Endothelial cell of umbilical vein (primary cell): ENCODE results near the gene ARL6IP6. TPM values are rescaled to one million over a fixed set of nuclear protein-coding genes. Genes with fewer than 3 reads are reported as not detected.

Experiments
- BruUV-seq: library from RNA; stranded (reverse); fragments of 400-500 nt; replicated peaks from 2 replicates; lab custom pipeline; 2021; lab: Mats Ljungman, UMichigan
- CTCF ChIA-PET: fragments of 300-600, 350-600 bp; sonication (Branson Sonifier 250); formaldehyde crosslinking; loops from one replicate; lab custom pipeline; 2021; ENCODE audit warnings: antibody characterized with exemption, inconsistent platforms; lab: Charles Lee
- POLR2A ChIA-PET: fragments of 300-600, 350-600 bp; sonication (Branson Sonifier 250); formaldehyde crosslinking; loops from one replicate; lab custom pipeline; 2021; ENCODE audit warnings: antibody characterized with exemption, inconsistent platforms; lab: Charles Lee
- DNase-seq: peaks from one replicate; pipeline ENCODE4 v3.0.0-alpha.2; 2011; ENCODE audit warnings: low read depth, low spot score
- FAIRE-seq: peaks from 2 replicates; lab custom pipeline; 2011; peaks lifted over from hg19 to GRCh38; lab: Jason Lieb, UNC
- H2AFZ ChIP-seq: 2 replicates; pipeline ENCODE4 v1.6.0; 2012; ENCODE audit warnings: low read depth, low read length, control low read depth, inconsistent platforms
- H3K27ac ChIP-seq: 2 replicates; pipeline ENCODE4 v1.5.1; 2011; ENCODE audit warnings: low read depth, mild to moderate bottlenecking, control low read depth, low read length, moderate library complexity; ENCODE audit not compliant: insufficient read depth
- H3K27me3 ChIP-seq, 2 experiments: 2 replicates each; pipeline versions ENCODE4 v1.6.0 to v1.6.1; 2011; ENCODE audit warnings: low read length in 2 of 2, mixed read lengths in 1 of 2; ENCODE audit not compliant: control insufficient read depth in 2 of 2, insufficient read depth in 2 of 2
- H3K36me3 ChIP-seq, 2 experiments: 2 replicates in 1 of 2; 3 replicates in 1 of 2; pipeline ENCODE4 v1.5.1; 2011; ENCODE audit warnings: low read length in 2 of 2, mild to moderate bottlenecking in 1 of 2, moderate library complexity in 1 of 2; ENCODE audit not compliant: control insufficient read depth in 2 of 2, insufficient read depth in 2 of 2; ENCODE audit errors: extremely low read depth in 1 of 2
- H3K4me1 ChIP-seq: 3 replicates; pipeline ENCODE4 v1.5.1; 2011; ENCODE audit warnings: mild to moderate bottlenecking, low read length; ENCODE audit not compliant: control insufficient read depth, insufficient read depth; ENCODE audit errors: extremely low read depth
- H3K4me2 ChIP-seq: 2 replicates; pipeline ENCODE4 v1.6.1; 2011; ENCODE audit warnings: low read length, control low read depth, mixed read lengths; ENCODE audit not compliant: insufficient read depth
- H3K4me3 ChIP-seq, 3 experiments: fragments of 200-600 bp in 1 of 3; sonication (generic), shearing (Covaris generic) in 1 of 3; replicated peaks in 1 of 3; 2 replicates each; pipeline ENCODE4 v1.5.1; 2011 to 2016; ENCODE audit warnings: control low read depth in 3 of 3, low read length in 3 of 3, mild to moderate bottlenecking in 2 of 3, inconsistent platforms in 1 of 3, low read depth in 1 of 3, moderate library complexity in 1 of 3; ENCODE audit not compliant: insufficient read depth in 1 of 3
- H3K79me2 ChIP-seq: 2 replicates; pipeline ENCODE4 v1.6.0; 2012; ENCODE audit warnings: low read length, inconsistent platforms; ENCODE audit not compliant: control insufficient read depth, insufficient read depth
- H3K9ac ChIP-seq: replicated peaks from 2 replicates; pipeline ENCODE3; 2011; ENCODE audit warnings: low read length, control low read depth; ENCODE audit not compliant: insufficient read depth; ENCODE audit errors: extremely low read depth
- H3K9me1 ChIP-seq: replicated peaks from 3 replicates; pipeline ENCODE4 v1.6.0; 2011; ENCODE audit warnings: mild to moderate bottlenecking, low read length; ENCODE audit not compliant: control insufficient read depth, insufficient read depth; ENCODE audit errors: extremely low read depth
- H3K9me3 ChIP-seq: replicated peaks from 2 replicates; pipeline ENCODE4 v1.5.1; 2012; ENCODE audit warnings: low read length, inconsistent platforms; ENCODE audit not compliant: control insufficient read depth, insufficient read depth
- H4K20me1 ChIP-seq: replicated peaks from 2 replicates; pipeline ENCODE3; 2011; ENCODE audit warnings: mild to moderate bottlenecking, low read length; ENCODE audit not compliant: control insufficient read depth, insufficient read depth; ENCODE audit errors: extremely low read depth
- EZH2 ChIP-seq: IDR thresholded peaks from 2 replicates; pipeline ENCODE4 v1.6.1; 2012; ENCODE audit warnings: borderline replicate concordance, low read depth, mild to moderate bottlenecking, moderate library complexity, low read length, inconsistent platforms; ENCODE audit not compliant: severe bottlenecking
- FOS ChIP-seq: IDR thresholded peaks from 2 replicates; pipeline ENCODE4 v1.6.1; 2011; ENCODE audit warnings: mild to moderate bottlenecking, low read length, moderate library complexity, borderline replicate concordance; ENCODE audit not compliant: insufficient read depth
- GATA2 ChIP-seq: IDR thresholded peaks from 2 replicates; pipeline ENCODE4 v1.7.0; 2011; ENCODE audit warnings: low read depth, mild to moderate bottlenecking, moderate library complexity, mixed read lengths, low read length; ENCODE audit not compliant: insufficient read length, insufficient read depth
- JUN ChIP-seq: IDR thresholded peaks from 2 replicates; pipeline ENCODE4 v1.6.1; 2011; ENCODE audit warnings: borderline replicate concordance, low read depth; ENCODE audit not compliant: insufficient read length, insufficient read depth
- MYC ChIP-seq: IDR thresholded peaks from one replicate; pipeline ENCODE4 v1.6.1; 2011; ENCODE audit warnings: mild to moderate bottlenecking, low read depth, low read length
- POLR2A ChIP-seq: IDR thresholded peaks from 2 replicates; pipeline ENCODE4 v1.6.1; 2012; ENCODE audit warnings: low read depth, mild to moderate bottlenecking, control low read depth, low read length
- POLR2AphosphoS5 ChIP-seq: IDR thresholded peaks from 2 replicates; pipeline ENCODE4 v1.6.1; 2012; ENCODE audit warnings: low read depth, mild to moderate bottlenecking, control low read depth, low read length, moderate library complexity; ENCODE audit not compliant: insufficient read depth
- dilution Hi-C: fragments of 300-500 bp; cut with MboI; formaldehyde crosslinking; loops from one replicate; pipeline ENCODE4 v1.15.0; 2019; ENCODE audit warnings: low sequenced_read_pairs; ENCODE audit not compliant: extremely low pct_ligation_motif_present
- intact Hi-C: fragments of 100-400 bp; cut with micrococcal nuclease; formaldehyde crosslinking; loops from one replicate; pipeline ENCODE4 v1.10.0; 2022
- polyA plus RNA-seq, 4 experiments: library from polyadenylated mRNA; depleted of rRNA in 3 of 4; stranded (reverse) in 3 of 4; unstranded in 1 of 4; fragments of >200 nt; gene quantifications; 2 replicates each; pipeline versions ENCODE4 v1.2.1 to v1.2.3, GENCODE V29; 2011 to 2012; ENCODE audit warnings: missing spikeins in 1 of 4
- total RNA-seq: library from RNA; stranded (reverse); gene quantifications from 2 replicates; pipeline ENCODE4 v1.2.3, GENCODE V29; 2021
- TF ChIP-seq, protein P1 (sequence below): IDR thresholded peaks from 2 replicates; pipeline ENCODE4 v1.6.1; 2011; ENCODE audit not compliant: insufficient read depth, insufficient read length
- TF ChIP-seq, protein P2 (sequence below), 2 donors: IDR thresholded peaks; 1 replicate in 1 of 2; 2 replicates in 1 of 2; pipeline ENCODE4 v1.5.1; 2011; ENCODE audit warnings: low read length in 2 of 2, mild to moderate bottlenecking in 2 of 2, moderate library complexity in 2 of 2, control low read depth in 1 of 2, inconsistent platforms in 1 of 2, low read depth in 1 of 2; ENCODE audit not compliant: insufficient read depth in 1 of 2; ENCODE audit errors: extremely low read depth in 1 of 2

ARL6IP6 gene
- total and polyA plus RNA-seq, 2 donors (not counting 3 experiments of a cell fraction or from before 2014, with no cell fraction given): 36.5 to 57.8 TPM

DNA sequence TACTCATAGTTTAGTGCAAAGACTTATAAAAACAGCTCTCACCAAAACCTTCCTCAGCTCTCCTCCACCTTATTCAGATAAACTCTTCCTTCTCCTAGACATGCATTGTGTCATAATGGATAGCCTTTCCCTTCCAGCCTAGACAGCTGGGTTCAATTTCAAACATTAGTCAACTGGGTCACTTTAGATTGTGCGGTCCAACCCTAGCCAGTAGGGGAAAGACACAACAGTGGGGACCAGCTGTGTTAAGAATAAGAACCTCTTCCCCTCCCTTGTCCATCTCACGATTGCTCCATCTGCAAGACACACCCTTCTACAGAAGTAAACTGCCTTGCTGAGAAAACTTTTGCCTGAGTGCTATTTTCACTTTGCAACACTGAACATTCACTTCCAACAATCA, 9.7 kb upstream of the ARL6IP6 start:
- Histone ChIP-seq H4K20me1 (peaks cover 9% of the 10 kb centered on the region), H3K9me1 (peaks cover 2% of the 10 kb centered on the region), H3K4me2 (no peak overlapping the region), H3K79me2 (peaks cover 99% of the 10 kb centered on the region), H3K27ac (no peak overlapping the region), H3K4me1 (no peaks in the 10 kb centered on the region), H2AFZ (no peak overlapping the region), H3K9ac (no peak overlapping the region), H3K9me3 (no peaks in the 10 kb centered on the region), H3K27me3 (no peaks in the 10 kb centered on the region), H3K36me3 (peaks cover 0 to 5% of the 10 kb centered on the region in 2 experiments), H3K4me3 (no peak overlapping the region)
- ChIA-PET CTCF (no interaction called here), POLR2A (no interaction called here)
- dilution Hi-C loops (no loop called here), intact Hi-C loops (no loop called here)
- TF ChIP-seq POLR2AphosphoS5: no peak
- DNase-seq: no peak
- FAIRE-seq: no peak
- BruUV-seq: no TSS peak

DNA sequence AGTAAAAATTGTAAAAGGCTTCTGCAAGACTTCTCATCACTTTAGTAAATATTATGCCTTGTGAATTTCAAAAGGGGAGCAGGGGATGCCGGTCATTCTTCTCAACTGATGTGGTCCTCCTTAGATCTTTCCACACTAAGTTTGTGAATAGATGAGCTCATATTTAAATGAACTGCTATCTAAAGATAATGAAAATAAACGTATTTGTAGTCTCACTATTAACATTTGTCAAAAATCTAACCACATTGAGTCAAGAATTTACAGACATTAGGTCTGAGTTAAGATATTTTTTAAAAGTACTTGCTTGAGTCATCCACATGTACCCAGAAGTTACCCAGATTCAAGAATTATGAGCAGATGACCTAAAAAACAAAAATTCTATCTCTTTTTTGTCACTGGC, 7.7 kb upstream of the ARL6IP6 start:
- Histone ChIP-seq H3K27ac (no peak overlapping the region), H2AFZ (no peak overlapping the region), H3K4me3 (no peak overlapping the region), H4K20me1 (peaks cover 9% of the 10 kb centered on the region), H3K27me3 (no peaks in the 10 kb centered on the region), H3K9me1 (peaks cover 2% of the 10 kb centered on the region), H3K9ac (no peak overlapping the region), H3K79me2 (peaks cover 99% of the 10 kb centered on the region), H3K36me3 (peaks cover 0 to 5% of the 10 kb centered on the region in 2 experiments), H3K9me3 (no peaks in the 10 kb centered on the region), H3K4me2 (no peak overlapping the region), H3K4me1 (peaks cover 3% of the 10 kb centered on the region)
- no peak for FAIRE-seq
- BruUV-seq: no TSS peak
- no peak for TF ChIP-seq POLR2AphosphoS5
- no peak for TF ChIP-seq GATA2
- no peak for TF ChIP-seq POLR2A
- no peak for TF ChIP-seq JUN
- no peak for TF ChIP-seq EZH2
- TF ChIP-seq, protein P1, sequence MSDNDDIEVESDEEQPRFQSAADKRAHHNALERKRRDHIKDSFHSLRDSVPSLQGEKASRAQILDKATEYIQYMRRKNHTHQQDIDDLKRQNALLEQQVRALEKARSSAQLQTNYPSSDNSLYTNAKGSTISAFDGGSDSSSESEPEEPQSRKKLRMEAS: no peak
- no peak for TF ChIP-seq MYC
- no peak for TF ChIP-seq FOS
- TF ChIP-seq, protein P2, sequence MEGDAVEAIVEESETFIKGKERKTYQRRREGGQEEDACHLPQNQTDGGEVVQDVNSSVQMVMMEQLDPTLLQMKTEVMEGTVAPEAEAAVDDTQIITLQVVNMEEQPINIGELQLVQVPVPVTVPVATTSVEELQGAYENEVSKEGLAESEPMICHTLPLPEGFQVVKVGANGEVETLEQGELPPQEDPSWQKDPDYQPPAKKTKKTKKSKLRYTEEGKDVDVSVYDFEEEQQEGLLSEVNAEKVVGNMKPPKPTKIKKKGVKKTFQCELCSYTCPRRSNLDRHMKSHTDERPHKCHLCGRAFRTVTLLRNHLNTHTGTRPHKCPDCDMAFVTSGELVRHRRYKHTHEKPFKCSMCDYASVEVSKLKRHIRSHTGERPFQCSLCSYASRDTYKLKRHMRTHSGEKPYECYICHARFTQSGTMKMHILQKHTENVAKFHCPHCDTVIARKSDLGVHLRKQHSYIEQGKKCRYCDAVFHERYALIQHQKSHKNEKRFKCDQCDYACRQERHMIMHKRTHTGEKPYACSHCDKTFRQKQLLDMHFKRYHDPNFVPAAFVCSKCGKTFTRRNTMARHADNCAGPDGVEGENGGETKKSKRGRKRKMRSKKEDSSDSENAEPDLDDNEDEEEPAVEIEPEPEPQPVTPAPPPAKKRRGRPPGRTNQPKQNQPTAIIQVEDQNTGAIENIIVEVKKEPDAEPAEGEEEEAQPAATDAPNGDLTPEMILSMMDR (IDR thresholded peaks at IDR 0.05; ENCODE audit: extremely low read depth in 1 of 2, insufficient read depth in 1 of 2, low read depth in 1 of 2, low read length in 2 of 2): no peak
- DNase-seq: no peak
- intact Hi-C loops (no loop called here), dilution Hi-C loops (no loop called here)
- ChIA-PET POLR2A (no interaction called here), CTCF (interaction anchor here (0.6 kb wide), 1 partner anchor 525 kb away, joined by 5 read pairs; no protein-coding TSS in a partner anchor)
